Measurements from ENCODE around the gene KCND2.

The KCND2 gene

GRCh38 chr7:120723465-120724385 is 450.8 kb downstream of the KCND2 start:
- no peak for DNase-seq (ENCODE audit: low read depth)
- TF ChIP-seq, protein P1, sequence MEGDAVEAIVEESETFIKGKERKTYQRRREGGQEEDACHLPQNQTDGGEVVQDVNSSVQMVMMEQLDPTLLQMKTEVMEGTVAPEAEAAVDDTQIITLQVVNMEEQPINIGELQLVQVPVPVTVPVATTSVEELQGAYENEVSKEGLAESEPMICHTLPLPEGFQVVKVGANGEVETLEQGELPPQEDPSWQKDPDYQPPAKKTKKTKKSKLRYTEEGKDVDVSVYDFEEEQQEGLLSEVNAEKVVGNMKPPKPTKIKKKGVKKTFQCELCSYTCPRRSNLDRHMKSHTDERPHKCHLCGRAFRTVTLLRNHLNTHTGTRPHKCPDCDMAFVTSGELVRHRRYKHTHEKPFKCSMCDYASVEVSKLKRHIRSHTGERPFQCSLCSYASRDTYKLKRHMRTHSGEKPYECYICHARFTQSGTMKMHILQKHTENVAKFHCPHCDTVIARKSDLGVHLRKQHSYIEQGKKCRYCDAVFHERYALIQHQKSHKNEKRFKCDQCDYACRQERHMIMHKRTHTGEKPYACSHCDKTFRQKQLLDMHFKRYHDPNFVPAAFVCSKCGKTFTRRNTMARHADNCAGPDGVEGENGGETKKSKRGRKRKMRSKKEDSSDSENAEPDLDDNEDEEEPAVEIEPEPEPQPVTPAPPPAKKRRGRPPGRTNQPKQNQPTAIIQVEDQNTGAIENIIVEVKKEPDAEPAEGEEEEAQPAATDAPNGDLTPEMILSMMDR (IDR thresholded peaks at IDR 0.05; ENCODE audit: insufficient read depth, low read depth, low read length, missing control alignments), result no peak
- no peak overlapping the region for H3K4me3 ChIP-seq (ENCODE audit: low read length)

DNA sequence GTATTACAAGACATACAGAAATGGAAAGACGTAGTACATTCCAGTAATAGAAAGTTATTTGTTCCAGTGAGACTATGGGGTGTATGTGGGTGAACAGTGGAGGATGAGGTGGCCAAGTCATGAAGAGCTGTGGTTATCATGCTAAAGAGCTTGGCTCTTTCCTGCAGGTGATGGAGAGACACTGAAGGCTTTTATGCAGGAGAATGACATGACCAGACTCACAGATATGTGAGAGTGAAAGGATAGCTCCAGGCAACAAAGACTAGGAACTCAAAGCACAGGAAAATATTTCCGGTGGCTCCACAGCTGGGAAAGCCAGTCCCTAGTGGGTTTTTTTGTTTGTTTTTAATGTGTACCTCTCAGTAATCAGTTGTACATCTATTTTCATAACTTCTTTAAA is 451.5 kb downstream of the KCND2 start:
- peak; percentile 27 for DNase-seq (ENCODE audit: low read depth)
- TF ChIP-seq, protein P1 (IDR thresholded peaks at IDR 0.05; ENCODE audit: insufficient read depth, low read depth, low read length, missing control alignments), result no peak
- no peak overlapping the region for H3K4me3 ChIP-seq (ENCODE audit: low read length)

DNA sequence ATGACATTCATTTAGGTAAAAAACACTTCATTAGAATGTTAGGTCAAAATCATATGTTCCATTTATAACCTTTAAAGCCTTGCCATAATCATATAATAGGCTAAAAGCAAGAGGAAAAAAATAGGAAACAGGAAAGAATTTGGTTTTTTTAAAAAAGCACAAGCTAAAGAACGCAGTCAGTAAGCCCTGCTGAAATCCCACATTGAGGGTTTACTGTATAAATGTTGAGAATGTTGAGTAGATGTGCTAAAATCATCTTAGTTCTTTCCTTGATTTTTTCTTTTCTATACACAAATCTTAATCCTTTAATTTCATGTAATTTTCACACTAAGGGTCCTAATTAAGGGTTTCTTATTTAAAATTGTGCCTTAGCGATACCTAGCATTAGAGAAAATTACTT is 452.0 kb downstream of the KCND2 start:
- DNase-seq (ENCODE audit: low read depth), result no peak
- H3K4me3 ChIP-seq (ENCODE audit: low read length), result no peak overlapping the region
- TF ChIP-seq, protein P1 (IDR thresholded peaks at IDR 0.05; ENCODE audit: insufficient read depth, low read depth, low read length, missing control alignments), result no peak

GRCh38 chr7:120725376-120726039 is 452.5 kb downstream of the KCND2 start:
- no peak overlapping the region for H3K4me3 ChIP-seq (ENCODE audit: low read length)
- peak; percentile 43 for DNase-seq (ENCODE audit: low read depth)
- TF ChIP-seq, protein P1 (IDR thresholded peaks at IDR 0.05; ENCODE audit: insufficient read depth, low read depth, low read length, missing control alignments), result peak; percentile 59

DNA sequence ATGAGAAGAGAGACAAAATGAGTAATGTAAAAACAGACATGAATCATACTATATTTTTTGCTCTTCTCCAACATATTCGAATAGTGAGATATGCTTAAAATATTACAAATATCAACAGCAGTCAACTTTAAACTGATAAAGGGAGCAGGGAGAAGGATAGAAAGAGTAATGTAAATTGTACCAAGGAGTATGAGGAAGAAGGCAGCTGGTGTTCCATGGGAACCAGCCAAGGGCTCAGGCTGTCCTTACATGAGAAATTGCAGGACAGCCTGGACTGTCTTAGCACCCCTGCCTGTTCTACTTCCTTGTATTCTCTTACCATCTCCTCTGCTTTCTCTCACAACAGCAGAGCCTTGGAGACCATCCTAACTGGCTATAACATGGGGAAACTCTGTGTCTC is 456.3 kb downstream of the KCND2 start:
- TF ChIP-seq, protein P1 (IDR thresholded peaks at IDR 0.05; ENCODE audit: insufficient read depth, low read depth, low read length, missing control alignments), result no peak
- no peak for DNase-seq (ENCODE audit: low read depth)
- no peak overlapping the region for H3K4me3 ChIP-seq (ENCODE audit: low read length)

- H3K4me3 ChIP-seq (ENCODE audit: low read length), result no peak overlapping the region
- TF ChIP-seq, protein P1 (IDR thresholded peaks at IDR 0.05; ENCODE audit: insufficient read depth, low read depth, low read length, missing control alignments), result no peak
- no peak for DNase-seq (ENCODE audit: low read depth)
Measured at GRCh38 chr7:120731271-120731670, 458.3 kb downstream of the KCND2 start.

All from epithelial cell of esophagus (primary cell).